Parathyroid adenoma (tissue), 2 donors: Measurements from ENCODE around the gene CD28.

Experiments
- H2AFZ ChIP-seq: fragments of 300-600 bp; sonication (generic); one replicate; pipeline ENCODE4 v1.7.0; 2017; ENCODE audit warnings: antibody characterized with exemption, mild to moderate bottlenecking
- H3K27ac ChIP-seq: fragments of 300-600 bp; sonication (generic); one replicate; pipeline ENCODE4 v1.7.0; 2017
- H3K27me3 ChIP-seq: fragments of 300-600 bp; sonication (generic); one replicate; pipeline ENCODE4 v1.7.0; 2017; ENCODE audit warnings: low read length; ENCODE audit not compliant: control insufficient read depth, insufficient read depth
- H3K36me3 ChIP-seq: fragments of 300-600 bp; sonication (generic); one replicate; pipeline ENCODE4 v1.7.0; 2017; ENCODE audit warnings: low read length; ENCODE audit not compliant: control insufficient read depth, insufficient read depth
- H3K4me1 ChIP-seq: fragments of 300-600 bp; sonication (generic); one replicate; pipeline ENCODE4 v1.7.0; 2017; ENCODE audit warnings: control low read depth
- H3K4me2 ChIP-seq: fragments of 300-600 bp; sonication (generic); one replicate; pipeline ENCODE4 v1.7.0; 2017; ENCODE audit warnings: low read length
- H3K4me3 ChIP-seq: fragments of 300-600 bp; sonication (generic); one replicate; pipeline ENCODE4 v1.7.0; 2017; ENCODE audit warnings: low read depth, low read length
- H3K79me2 ChIP-seq: fragments of 300-600 bp; sonication (generic); one replicate; pipeline ENCODE4 v1.7.0; 2017; ENCODE audit warnings: control low read depth
- H3K9ac ChIP-seq: fragments of 300-600 bp; sonication (generic); one replicate; pipeline ENCODE4 v1.7.0; 2017; ENCODE audit warnings: mild to moderate bottlenecking
- H3K9me3 ChIP-seq: fragments of 300-600 bp; sonication (generic); one replicate; pipeline ENCODE4 v1.7.0; 2017; ENCODE audit warnings: low read length; ENCODE audit not compliant: control insufficient read depth
- CTCF ChIP-seq: fragments of 300-600 bp; sonication (generic); IDR thresholded peaks from one replicate; pipeline ENCODE4 v1.7.0; 2017; ENCODE audit warnings: antibody characterized with exemption, mild to moderate bottlenecking
- donor health status: primary hyperparathyroidism.

Gene CD28

DNA sequence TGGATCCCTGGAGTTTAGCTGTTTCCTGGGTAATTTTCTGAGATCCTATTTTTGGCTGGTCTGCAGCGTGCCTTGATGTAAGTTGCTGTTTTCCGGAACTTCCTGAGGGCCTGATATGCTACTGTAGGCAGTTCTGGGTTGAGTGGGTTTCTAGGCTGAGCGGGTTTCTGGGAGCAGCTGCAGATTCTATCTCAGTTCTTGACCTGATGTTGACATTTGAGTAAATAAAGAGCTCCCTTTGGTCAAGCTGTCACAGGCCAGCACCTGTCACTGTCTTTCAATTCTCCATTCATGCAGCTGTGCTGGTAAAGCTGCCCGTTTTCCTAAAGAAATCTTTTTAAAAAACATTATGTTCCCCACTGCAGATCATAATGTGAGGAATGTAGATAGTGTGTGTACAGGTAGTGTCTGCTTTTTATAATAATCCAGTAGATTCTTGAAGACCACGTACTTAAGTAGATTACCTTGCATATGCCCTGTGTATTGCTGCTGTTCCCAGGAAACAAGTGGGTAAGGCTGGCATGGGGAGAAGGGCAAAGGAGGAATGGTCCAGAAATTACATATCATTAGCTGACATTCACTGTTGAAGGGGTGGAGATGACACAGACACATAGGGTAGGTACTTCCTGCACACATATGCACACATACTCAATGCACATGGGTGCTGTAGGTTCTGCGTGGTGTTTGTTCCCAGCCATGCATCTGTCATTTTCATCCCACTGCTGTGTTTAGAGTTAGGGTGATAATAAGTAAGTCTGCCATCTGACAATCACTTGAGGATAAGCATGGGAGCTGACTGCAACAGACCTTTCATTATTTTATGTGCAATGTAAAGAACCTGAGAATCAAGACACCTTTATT, 25.9 kb downstream of the CD28 start:
- Histone ChIP-seq H3K36me3 (no peaks in the 10 kb centered on the region), H3K79me2 (no peaks in the 10 kb centered on the region), H3K4me3 (no peak overlapping the region), H3K27me3 (no peaks in the 10 kb centered on the region), H3K27ac (no peak overlapping the region), H3K9me3 (no peaks in the 10 kb centered on the region), H3K4me1 (no peaks in the 10 kb centered on the region), H2AFZ (peak overlapping the region; percentile 3), H3K9ac (no peak overlapping the region), H3K4me2 (no peak overlapping the region)
- no peak for TF ChIP-seq CTCF

DNA sequence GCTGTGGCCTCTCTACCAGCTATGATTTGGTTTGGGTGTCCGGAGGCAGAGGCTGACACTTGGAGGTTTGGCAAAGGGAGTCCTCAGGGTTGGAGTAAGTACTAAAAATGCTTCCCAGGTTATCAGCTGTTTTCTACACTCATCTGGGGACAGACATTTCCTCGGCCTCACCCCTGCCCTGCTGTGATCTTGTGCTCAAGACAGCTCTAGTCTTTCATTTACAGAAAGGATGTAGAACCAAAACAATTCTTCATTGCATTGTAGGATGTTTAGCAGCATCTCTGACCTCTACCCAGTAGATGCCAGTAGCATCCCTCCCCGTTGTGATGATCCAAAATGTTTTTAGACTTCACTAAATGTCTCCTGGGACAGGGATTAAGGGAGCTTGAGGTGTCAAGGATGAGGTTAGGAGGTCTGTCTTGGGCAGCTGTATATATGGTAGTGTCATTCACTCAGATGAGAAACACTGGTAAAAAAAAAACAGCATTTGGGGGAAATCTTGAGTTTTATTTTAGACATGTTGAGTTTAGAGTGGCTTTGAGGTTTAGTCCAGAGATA, 26.6 kb downstream of the CD28 start:
- H3K9me3 ChIP-seq = no peaks in the 10 kb centered on the region
- H3K27ac ChIP-seq = no peak overlapping the region
- H3K36me3 ChIP-seq = no peaks in the 10 kb centered on the region
- H2AFZ ChIP-seq = no peak overlapping the region
- H3K27me3 ChIP-seq = no peaks in the 10 kb centered on the region
- TF ChIP-seq CTCF = no peak
- no peak overlapping the region for H3K4me3 ChIP-seq
- no peaks in the 10 kb centered on the region for H3K4me1 ChIP-seq
- H3K9ac ChIP-seq = no peak overlapping the region
- no peak overlapping the region for H3K4me2 ChIP-seq
- no peaks in the 10 kb centered on the region for H3K79me2 ChIP-seq

GRCh38 chr2:203733684-203734083, 27.2 kb downstream of the CD28 start:
- H3K9me3 ChIP-seq = no peaks in the 10 kb centered on the region
- no peak overlapping the region for H3K4me2 ChIP-seq
- TF ChIP-seq CTCF = no peak
- H3K79me2 ChIP-seq = no peaks in the 10 kb centered on the region
- H3K4me1 ChIP-seq = no peaks in the 10 kb centered on the region
- no peaks in the 10 kb centered on the region for H3K36me3 ChIP-seq
- no peak overlapping the region for H3K9ac ChIP-seq
- no peak overlapping the region for H2AFZ ChIP-seq
- no peak overlapping the region for H3K27ac ChIP-seq
- no peak overlapping the region for H3K4me3 ChIP-seq
- no peaks in the 10 kb centered on the region for H3K27me3 ChIP-seq

GRCh38 chr2:203734276-203734983, 28.0 kb downstream of the CD28 start:
- Histone ChIP-seq H3K27ac (no peak overlapping the region), H2AFZ (no peak overlapping the region), H3K27me3 (no peaks in the 10 kb centered on the region), H3K79me2 (no peaks in the 10 kb centered on the region), H3K4me2 (no peak overlapping the region), H3K9me3 (no peaks in the 10 kb centered on the region), H3K4me1 (no peaks in the 10 kb centered on the region), H3K9ac (no peak overlapping the region), H3K4me3 (no peak overlapping the region), H3K36me3 (no peaks in the 10 kb centered on the region)
- TF ChIP-seq CTCF = no peak
